ENCODE data around the gene ADAMTS2. TPM values are rescaled to one million over a fixed set of nuclear protein-coding genes. Genes with fewer than 3 reads are reported as not detected.

The ADAMTS2 gene
- total RNA-seq, 1 donor from 2014 or later, result 93.2 TPM

DNA sequence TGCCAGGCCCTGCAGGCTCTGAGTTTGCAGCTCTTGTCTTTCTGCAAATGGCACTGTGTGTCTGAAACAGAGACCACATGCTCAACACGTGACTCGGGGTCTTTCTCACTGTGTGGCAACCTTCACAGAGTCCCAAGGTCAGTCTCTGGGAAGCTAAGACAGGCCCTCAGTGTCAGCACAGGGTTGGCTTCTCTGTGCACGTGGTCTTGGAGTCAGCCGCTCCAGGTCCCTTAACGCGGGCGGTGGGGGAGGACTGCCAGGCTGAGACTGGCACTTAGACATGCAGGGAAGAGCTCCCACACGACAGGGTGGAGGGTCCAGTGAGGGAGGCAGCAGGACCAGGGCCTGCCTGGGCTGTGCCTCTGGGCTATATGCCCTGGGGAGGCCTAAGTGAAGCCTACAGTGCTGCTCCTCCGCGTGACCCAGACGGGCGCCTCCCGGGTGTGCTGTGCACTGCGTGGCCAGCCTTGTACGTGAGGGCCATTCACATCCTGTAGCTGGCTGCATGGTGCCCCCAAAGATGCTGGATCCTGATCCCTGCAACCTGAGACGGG is 76.8 kb downstream of the ADAMTS2 start:
- peaks cover 51% of the 10 kb centered on the region for H3K4me1 Mint-ChIP-seq (ENCODE audit: low read depth)
- TF ChIP-seq, protein P1, sequence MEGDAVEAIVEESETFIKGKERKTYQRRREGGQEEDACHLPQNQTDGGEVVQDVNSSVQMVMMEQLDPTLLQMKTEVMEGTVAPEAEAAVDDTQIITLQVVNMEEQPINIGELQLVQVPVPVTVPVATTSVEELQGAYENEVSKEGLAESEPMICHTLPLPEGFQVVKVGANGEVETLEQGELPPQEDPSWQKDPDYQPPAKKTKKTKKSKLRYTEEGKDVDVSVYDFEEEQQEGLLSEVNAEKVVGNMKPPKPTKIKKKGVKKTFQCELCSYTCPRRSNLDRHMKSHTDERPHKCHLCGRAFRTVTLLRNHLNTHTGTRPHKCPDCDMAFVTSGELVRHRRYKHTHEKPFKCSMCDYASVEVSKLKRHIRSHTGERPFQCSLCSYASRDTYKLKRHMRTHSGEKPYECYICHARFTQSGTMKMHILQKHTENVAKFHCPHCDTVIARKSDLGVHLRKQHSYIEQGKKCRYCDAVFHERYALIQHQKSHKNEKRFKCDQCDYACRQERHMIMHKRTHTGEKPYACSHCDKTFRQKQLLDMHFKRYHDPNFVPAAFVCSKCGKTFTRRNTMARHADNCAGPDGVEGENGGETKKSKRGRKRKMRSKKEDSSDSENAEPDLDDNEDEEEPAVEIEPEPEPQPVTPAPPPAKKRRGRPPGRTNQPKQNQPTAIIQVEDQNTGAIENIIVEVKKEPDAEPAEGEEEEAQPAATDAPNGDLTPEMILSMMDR (IDR thresholded peaks at IDR 0.05), result no peak
- H3K27me3 Mint-ChIP-seq (ENCODE audit: low read depth), result no peaks in the 10 kb centered on the region
- H3K36me3 Mint-ChIP-seq (ENCODE audit: low read depth), result no peaks in the 10 kb centered on the region
- H3K4me3 Mint-ChIP-seq (ENCODE audit: unreplicated experiment), result no peak overlapping the region
- no peaks in the 10 kb centered on the region for H3K9me3 Mint-ChIP-seq (ENCODE audit: low read depth)
- peak; percentile 82 for DNase-seq (ENCODE audit: low spot score)
- H3K27ac Mint-ChIP-seq (ENCODE audit: unreplicated experiment), result no peak overlapping the region

DNA sequence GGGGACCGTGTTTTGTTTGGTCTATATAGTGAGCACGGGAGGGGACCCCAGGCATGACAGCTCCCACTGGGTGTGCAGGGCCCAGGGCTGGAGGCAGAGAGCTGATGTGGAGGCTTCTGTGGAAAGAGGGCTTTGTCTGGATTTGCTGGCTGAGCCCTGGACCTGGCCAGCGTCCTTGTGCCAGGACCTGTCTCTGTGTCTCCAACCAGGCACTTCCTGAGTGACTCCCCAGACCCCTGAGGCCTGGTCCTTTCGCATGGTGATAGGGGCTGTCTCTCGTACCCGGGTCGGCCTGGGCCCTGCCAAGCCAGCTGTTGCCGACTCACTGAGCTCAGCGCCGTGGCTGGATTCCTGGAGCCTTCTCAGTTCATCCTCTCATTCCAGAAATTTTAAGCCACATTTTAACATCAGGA is 77.6 kb downstream of the ADAMTS2 start:
- H3K36me3 Mint-ChIP-seq (ENCODE audit: low read depth), result no peaks in the 10 kb centered on the region
- no peaks in the 10 kb centered on the region for H3K9me3 Mint-ChIP-seq (ENCODE audit: low read depth)
- H3K27ac Mint-ChIP-seq (ENCODE audit: unreplicated experiment), result peak overlapping the region; percentile 41
- H3K4me1 Mint-ChIP-seq (ENCODE audit: low read depth), result peaks cover 46% of the 10 kb centered on the region
- TF ChIP-seq, protein P1 (IDR thresholded peaks at IDR 0.05), result no peak
- no peaks in the 10 kb centered on the region for H3K27me3 Mint-ChIP-seq (ENCODE audit: low read depth)
- H3K4me3 Mint-ChIP-seq (ENCODE audit: unreplicated experiment), result no peak overlapping the region
- DNase-seq (ENCODE audit: low spot score), result no peak

DNA sequence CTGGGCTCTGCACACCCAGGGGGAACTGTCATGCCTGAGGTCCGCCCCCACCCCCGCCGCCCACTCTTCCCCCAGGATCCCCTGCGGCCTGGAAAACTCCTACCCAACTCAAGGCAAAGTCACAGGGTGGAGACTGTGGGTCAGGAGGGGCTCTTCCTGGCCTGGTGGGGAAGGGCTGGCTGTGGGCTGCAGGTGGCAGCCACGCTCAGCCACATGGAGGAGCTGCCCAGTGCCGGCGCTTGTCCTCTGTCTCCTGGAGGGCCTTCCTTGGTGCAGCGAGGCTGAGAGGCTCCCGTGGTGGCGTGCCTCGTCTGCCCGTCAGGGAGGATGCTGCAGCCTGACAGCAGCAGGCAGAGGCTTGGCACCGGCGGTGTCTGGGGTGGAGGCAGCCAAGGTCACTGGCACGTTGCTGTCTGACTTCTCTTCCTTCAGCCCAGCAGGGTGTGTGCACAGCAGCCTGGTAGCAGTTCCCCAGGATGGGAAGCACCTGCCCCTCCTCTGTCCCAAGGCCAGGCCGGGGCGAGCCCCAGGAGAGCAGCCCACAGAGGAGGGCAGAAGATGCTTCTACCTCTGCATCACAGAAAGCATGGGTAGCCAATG is 78.1 kb downstream of the ADAMTS2 start:
- no peaks in the 10 kb centered on the region for H3K36me3 Mint-ChIP-seq (ENCODE audit: low read depth)
- H3K4me3 Mint-ChIP-seq (ENCODE audit: unreplicated experiment), result no peak overlapping the region
- TF ChIP-seq, protein P1 (IDR thresholded peaks at IDR 0.05), result peak; percentile 42
- no peak for DNase-seq (ENCODE audit: low spot score)
- no peaks in the 10 kb centered on the region for H3K27me3 Mint-ChIP-seq (ENCODE audit: low read depth)
- peak overlapping the region; percentile 45 for H3K27ac Mint-ChIP-seq (ENCODE audit: unreplicated experiment)
- no peaks in the 10 kb centered on the region for H3K9me3 Mint-ChIP-seq (ENCODE audit: low read depth)
- peaks cover 46% of the 10 kb centered on the region for H3K4me1 Mint-ChIP-seq (ENCODE audit: low read depth)

DNA sequence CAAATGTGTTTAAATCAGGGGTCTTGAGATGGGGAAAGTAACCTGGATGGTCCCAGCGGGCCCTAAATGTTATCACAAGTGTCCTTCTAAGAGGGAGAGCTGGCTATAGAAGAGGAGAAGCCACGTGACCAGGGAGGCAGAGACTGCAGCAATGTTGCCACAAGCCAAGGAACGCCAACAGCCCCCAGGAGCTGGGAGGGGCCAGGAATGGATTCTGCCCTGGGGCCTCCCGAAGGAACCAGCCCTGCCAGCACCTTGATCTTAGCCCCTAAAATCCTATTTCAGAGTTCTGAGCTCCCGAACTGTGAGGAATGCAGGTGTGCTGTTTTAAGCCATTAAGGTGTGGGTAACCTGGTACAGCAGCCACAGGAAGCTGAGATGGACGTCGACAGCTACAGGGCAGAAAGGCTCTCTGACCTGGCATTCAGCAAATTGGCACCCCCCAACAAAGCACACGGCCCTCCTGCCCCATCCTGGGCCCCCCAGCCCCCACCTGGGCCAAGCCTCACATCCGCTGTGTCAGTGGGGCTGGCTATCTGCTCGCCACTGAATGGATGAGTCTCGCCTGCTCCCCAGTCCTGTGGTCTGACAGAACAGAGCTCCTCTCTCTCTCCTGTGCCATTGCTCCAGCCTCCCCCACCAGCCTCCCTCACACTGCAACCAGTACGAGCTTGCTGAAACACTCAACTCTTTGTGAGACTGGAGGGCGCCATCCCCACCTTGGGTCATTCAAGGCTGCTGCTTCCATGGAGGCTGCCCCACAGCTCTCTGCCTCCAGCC is 78.8 kb downstream of the ADAMTS2 start:
- Mint-ChIP-seq H3K4me1 (ENCODE audit: low read depth) (peaks cover 46% of the 10 kb centered on the region), H3K27ac (ENCODE audit: unreplicated experiment) (peak overlapping the region; percentile 100), H3K9me3 (ENCODE audit: low read depth) (no peaks in the 10 kb centered on the region), H3K27me3 (ENCODE audit: low read depth) (no peaks in the 10 kb centered on the region), H3K4me3 (ENCODE audit: unreplicated experiment) (peak overlapping the region; percentile 46), H3K36me3 (ENCODE audit: low read depth) (no peaks in the 10 kb centered on the region)
- no peak for DNase-seq (ENCODE audit: low spot score)
- TF ChIP-seq, protein P1 (IDR thresholded peaks at IDR 0.05), result no peak

DNA sequence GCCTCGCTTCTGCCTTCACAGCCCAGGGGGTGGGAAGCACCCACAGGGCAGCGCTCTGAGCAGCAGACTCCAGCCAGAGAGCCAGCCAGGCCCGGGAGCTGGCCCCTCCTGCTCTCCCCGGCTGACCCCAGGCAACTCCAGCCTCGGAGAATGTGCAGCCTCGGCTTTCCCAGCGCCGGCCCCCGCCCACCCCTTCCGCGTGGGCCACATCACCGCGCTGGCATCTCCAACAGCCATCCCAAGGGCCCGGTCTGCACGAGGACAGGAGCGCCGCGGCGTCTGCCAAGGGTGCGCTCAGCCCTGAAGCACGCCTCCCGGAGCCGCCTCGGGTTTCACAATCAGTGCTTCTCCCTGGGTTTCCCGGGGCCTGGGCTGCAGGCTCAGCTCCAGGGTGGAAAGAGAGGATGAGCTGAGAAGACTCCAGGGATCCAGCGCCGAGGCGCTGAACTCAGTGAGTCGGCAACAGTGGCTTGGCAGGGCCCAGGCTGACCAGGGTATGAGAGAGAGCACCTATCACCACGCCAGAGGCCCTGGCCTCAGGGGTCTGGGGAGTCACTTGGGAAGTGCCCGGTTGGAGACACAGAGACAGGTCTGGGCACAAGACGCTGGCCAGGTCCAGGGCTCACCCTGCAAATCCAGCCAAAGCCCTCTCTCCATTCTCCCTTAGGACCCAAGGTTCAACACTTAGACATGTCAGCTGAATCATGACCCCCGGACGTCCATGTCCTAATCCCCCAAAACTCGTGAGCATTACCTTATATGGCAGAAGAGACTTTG is 79.6 kb downstream of the ADAMTS2 start:
- peak overlapping the region; percentile 46 for H3K4me3 Mint-ChIP-seq (ENCODE audit: unreplicated experiment)
- H3K27me3 Mint-ChIP-seq (ENCODE audit: low read depth), result no peaks in the 10 kb centered on the region
- H3K4me1 Mint-ChIP-seq (ENCODE audit: low read depth), result peaks cover 44% of the 10 kb centered on the region
- TF ChIP-seq, protein P1 (IDR thresholded peaks at IDR 0.05), result no peak
- H3K36me3 Mint-ChIP-seq (ENCODE audit: low read depth), result no peaks in the 10 kb centered on the region
- H3K9me3 Mint-ChIP-seq (ENCODE audit: low read depth), result no peaks in the 10 kb centered on the region
- peak overlapping the region; percentile 100 for H3K27ac Mint-ChIP-seq (ENCODE audit: unreplicated experiment)
- no peak for DNase-seq (ENCODE audit: low spot score)
